GM12873 (cell line): ENCODE data around the gene NOVA1.

ENCODE experiments used
- CTCF ChIP-seq: IDR thresholded peaks from 2 replicates; pipeline ENCODE4 v1.5.1; 2012; ENCODE audit warnings: low read depth, mild to moderate bottlenecking, moderate library complexity, low read length, control low read depth; ENCODE audit not compliant: insufficient read depth; ENCODE audit errors: missing control alignments

Gene NOVA1

GRCh38 chr14:26486922-26487321, 110.9 kb downstream of the NOVA1 start:
- TF ChIP-seq CTCF = no peak

- TF ChIP-seq CTCF = no peak
Measured at GRCh38 chr14:26484562-26484961, 113.3 kb downstream of the NOVA1 start.

GRCh38 chr14:26478967-26479366, 118.9 kb downstream of the NOVA1 start:
- TF ChIP-seq CTCF = no peak

GRCh38 chr14:26466862-26467261, 131.0 kb downstream of the NOVA1 start:
- no peak for TF ChIP-seq CTCF

GRCh38 chr14:26463136-26463535, 134.7 kb downstream of the NOVA1 start:
- TF ChIP-seq CTCF = no peak

- no peak for TF ChIP-seq CTCF
Measured at GRCh38 chr14:26454105-26454504, 143.7 kb downstream of the NOVA1 start.

- no peak for TF ChIP-seq CTCF
Measured at GRCh38 chr14:26448181-26448855, 149.5 kb downstream of the NOVA1 start.
